GM19238 (cell line): ENCODE measurements around the gene PIEZO2.

Experiments used
- DNase-seq: peaks from one replicate; pipeline ENCODE4 v3.0.0; 2011; ENCODE audit warnings: low spot score; ENCODE audit not compliant: insufficient read length

The PIEZO2 gene

DNA sequence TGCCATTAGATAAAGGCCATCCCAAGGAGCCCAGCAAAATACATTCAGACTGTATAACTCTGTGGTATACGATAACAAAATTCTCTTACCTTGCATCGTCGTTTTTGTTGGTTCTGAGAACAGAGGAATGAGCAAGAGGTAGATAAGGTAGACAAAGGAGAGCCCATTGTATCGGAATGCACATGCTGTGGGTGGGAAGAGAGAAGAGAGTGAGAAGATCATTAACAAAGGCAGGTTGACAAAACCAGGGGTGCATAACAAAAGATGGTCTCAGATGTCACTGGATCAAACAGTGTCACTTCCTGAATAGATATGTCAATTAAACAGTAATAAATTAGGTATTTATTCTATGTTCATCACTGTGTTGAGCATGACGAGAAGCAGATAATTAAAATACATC lies 83.3 kb downstream of the PIEZO2 start:
- no peak for DNase-seq

- no peak for DNase-seq
These were observed 84.5 kb downstream of the PIEZO2 start for GRCh38 chr18:11064727-11065460.

GRCh38 chr18:11064106-11064505 lies 85.3 kb downstream of the PIEZO2 start:
- DNase-seq = no peak

- DNase-seq = no peak
These were observed 93.6 kb downstream of the PIEZO2 start for GRCh38 chr18:11055721-11056120.

- no peak for DNase-seq
These were observed 94.9 kb downstream of the PIEZO2 start for GRCh38 chr18:11054497-11054896.

DNA sequence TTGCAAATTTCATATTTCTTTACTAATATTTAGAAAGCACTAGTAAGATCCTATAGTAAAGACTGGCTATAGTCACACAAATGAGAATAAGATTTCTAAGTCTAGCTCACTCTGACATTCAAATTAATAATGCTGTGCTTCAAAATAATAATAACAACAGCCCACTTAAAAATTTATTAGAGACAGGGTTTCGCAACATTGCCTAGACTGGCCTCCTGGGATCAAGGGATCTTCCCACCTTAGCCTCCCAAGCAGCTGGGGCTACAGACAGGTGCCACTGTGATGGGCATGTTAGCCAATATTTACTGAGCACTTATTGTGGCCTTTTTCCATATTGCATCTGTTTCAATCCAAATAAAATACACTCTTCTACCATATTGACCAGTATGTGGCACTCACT lies 96.1 kb downstream of the PIEZO2 start:
- DNase-seq = no peak

DNA sequence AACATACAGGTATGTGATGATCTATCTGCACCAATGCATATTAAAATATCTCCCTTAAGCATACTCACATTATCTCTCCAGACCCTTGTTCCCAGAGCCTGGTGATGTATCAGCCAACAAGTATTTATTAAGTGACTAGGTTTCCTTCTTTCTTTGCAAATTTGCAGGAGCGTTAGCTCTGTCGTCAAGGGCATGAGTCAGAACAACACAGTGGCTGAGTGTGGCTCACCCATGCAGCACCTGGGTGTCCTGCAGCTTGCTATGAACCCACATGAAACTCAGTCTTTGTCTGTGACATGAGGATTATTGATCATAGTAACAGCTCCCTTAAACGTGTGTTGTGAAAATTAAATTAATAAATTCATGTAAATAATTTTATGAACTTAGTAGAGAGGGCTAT lies 96.6 kb downstream of the PIEZO2 start:
- DNase-seq = no peak

- no peak for DNase-seq
These were observed 97.9 kb downstream of the PIEZO2 start for GRCh38 chr18:11051462-11051861.

DNA sequence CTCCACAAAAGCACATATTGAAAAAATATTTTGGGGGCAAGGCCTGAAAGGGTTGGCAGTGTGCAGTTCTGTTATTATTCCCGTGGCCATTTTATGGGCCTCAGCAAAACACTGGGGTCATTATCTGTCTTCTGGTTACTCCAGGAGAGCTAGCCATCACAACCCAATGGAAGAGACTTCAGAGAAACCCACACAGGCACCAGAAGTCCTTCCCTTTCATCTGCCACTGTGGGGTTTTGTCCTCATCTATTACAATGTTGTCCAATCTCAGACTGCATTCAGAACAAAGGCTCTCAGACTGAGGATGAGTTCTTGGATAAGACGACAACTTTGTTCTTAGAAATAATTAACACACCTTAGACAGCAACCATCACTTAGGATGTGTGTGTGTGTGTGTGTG lies 98.4 kb downstream of the PIEZO2 start:
- no peak for DNase-seq

DNA sequence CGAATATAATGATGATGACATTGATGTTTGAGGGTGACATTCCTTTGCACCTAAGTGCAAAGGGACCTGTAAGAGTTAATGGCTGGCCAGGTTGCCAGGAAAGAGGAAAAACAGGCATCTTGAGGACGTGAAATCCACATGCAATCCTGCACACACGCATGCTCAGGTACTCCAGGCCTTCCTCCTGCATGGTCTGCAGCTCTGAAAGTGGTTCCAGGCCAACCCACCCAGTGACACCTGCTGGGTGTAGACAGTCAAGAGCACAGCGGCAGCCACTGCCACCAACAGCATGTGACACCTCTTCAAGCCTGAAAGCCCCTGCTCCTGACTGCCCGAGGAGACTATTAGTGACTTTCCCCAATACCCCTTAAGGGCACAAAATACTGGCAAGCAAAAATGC lies 101.6 kb downstream of the PIEZO2 start:
- no peak for DNase-seq

DNA sequence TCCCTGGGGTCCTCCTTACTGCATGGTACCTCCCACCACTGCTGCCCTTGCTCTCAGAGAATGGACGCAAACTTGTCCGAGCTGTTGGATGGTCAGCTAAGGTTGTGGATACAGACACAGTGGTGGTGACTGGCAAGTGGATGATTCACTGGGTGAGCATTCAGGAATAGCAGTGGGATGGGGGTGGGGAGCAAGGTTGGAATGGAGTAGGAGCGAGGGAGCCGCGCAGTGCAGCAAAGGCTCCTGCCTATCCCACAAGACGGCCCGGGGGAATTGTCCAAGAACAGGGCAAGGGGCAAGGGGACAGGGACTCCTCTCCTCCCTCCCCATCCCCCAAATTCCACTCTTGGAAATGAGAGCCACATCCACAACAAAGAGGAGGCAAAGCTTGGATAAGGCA lies 102.2 kb downstream of the PIEZO2 start:
- no peak for DNase-seq

DNA sequence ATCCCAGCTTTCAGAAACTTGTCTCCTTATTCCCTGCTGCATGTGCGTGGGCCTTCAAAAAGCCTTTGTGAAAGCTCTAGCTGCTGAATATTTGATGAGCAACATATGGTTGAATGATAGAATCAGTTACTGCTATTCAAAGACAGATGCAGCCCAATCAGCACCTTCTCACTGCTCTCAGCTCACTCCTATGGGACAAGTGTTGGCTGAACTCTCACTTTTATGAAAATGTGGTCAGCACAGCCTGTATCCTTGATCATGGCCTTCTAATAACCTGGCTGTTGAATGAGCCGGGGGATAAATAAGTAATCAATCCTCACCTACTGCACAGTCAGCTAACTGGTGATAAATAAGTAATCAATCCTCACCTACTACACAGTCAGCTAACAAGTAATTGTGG lies 103.2 kb downstream of the PIEZO2 start:
- no peak for DNase-seq

- no peak for DNase-seq
These were observed 105.7 kb downstream of the PIEZO2 start for GRCh38 chr18:11043694-11044093.

DNA sequence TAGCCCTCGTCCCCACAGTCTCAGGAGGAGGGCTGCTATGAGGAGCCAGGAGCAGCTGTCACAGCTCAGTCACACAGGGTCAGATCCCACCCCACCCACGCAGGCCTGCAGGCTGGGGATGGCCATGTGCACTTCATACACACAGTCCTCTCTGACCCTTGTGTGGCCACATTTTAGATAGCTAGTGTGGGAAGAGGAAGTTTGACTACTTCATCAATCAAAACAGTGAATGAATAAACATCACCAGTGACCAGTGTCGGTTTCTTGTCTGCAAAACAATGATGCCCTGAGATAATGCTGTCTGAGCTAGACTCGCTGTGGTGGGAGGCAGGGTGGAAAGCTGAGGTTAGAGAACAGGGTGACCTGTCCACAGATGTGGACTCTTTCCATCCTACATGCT lies 107.1 kb downstream of the PIEZO2 start:
- no peak for DNase-seq

DNA sequence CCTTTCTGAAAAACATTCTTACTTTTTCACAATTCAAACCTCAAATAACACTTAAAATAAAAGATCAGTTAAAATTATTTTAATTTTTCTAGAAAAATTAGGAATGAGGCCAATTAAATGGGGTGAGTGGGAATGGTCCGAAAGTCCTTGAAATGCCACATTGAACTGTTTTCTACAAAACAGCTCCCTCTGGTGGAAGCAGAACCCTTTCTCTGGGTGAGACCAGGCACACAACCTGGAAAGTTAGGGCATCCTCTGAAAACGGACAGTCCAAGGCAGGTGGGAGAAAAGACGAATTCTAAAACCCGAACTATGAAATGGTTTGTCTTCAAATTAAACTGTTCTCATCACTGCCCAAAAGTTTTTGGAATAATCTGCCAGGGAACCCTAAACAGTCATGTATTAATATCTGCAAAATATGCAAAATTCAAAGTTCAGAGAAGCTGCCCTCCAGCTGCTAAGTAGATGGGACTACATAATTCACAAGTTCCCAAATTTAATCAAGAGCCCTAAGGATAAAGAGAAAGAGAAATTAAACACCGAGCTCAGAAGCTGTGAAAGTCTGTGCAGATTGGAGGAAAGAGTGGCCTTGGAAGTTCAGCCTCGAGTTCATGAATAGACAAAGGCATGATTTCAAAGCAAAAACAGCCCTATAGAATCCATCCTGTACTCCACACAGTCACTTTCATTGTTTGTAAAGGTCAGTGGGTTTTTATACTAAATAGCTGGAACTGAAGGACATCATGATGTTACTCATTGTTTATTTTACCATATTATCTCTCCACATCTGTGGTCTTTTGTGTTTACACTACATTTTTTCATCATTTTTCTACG lies 108.3 kb downstream of the PIEZO2 start:
- DNase-seq = peak; percentile 32

DNA sequence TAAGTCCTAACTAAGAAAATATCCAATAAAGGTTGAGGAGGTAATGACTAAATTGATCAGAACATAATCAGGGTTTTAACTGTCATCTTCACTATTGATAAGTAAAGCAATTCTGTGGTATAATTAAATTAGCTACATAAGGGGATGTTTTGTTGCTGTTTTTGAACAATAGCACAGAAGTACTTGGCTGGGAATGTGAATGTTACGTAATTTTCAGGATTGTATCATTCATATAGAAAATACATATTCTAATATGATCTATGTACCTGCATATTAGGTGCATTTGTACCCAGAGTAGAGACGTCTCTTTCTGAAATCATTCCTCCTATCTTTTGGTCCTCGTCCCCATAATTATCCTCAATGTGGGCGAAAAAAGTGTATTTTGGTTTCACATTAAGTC lies 109.0 kb downstream of the PIEZO2 start:
- DNase-seq = no peak

DNA sequence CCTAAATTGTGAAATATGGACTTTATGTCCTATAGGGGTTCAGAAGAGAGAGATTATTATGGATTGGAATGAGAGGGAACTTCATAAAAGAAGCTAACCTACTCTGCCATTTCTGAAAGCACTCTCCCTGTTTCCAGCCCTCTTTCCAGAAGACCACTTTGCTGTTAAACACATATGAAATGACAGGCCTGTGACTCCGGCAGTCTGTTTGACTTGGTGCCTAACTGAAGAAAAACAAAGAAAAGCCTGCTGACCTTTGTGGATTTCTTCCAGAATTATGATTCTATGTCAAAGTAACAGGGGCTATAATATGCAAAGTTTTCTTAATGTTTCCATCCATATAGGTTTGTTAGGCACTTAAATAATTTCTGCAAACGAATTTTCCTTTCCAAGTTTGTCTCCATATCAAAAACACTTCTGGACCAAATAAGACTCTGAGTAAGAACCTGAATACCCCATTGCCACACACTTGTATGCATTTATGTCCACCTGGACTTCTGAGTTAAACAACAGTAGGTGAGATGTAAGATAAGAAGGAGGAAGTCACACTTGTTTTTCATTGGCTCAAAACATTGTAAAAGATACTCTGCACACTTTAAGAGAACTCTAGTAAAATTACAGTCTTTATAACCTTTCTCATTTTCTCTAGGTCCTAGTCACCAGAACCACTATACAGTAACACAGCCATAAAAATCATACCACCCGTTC lies 111.7 kb downstream of the PIEZO2 start:
- DNase-seq = no peak

GRCh38 chr18:11035814-11036495 lies 113.4 kb downstream of the PIEZO2 start:
- no peak for DNase-seq

GRCh38 chr18:11035376-11035775 lies 114.0 kb downstream of the PIEZO2 start:
- no peak for DNase-seq

- no peak for DNase-seq
These were observed 114.5 kb downstream of the PIEZO2 start for GRCh38 chr18:11034884-11035283.

GRCh38 chr18:11033503-11033902 lies 115.9 kb downstream of the PIEZO2 start:
- DNase-seq = no peak

GRCh38 chr18:11031966-11032365 lies 117.4 kb downstream of the PIEZO2 start:
- no peak for DNase-seq
